ENCODE data around the gene KCNK18.
"Not testable (repeated sequence)": the region's sequence is repeated elsewhere in the genome, so short reads cannot be mapped to it uniquely, and the experiment has no call there.

KCNK18 gene

DNA sequence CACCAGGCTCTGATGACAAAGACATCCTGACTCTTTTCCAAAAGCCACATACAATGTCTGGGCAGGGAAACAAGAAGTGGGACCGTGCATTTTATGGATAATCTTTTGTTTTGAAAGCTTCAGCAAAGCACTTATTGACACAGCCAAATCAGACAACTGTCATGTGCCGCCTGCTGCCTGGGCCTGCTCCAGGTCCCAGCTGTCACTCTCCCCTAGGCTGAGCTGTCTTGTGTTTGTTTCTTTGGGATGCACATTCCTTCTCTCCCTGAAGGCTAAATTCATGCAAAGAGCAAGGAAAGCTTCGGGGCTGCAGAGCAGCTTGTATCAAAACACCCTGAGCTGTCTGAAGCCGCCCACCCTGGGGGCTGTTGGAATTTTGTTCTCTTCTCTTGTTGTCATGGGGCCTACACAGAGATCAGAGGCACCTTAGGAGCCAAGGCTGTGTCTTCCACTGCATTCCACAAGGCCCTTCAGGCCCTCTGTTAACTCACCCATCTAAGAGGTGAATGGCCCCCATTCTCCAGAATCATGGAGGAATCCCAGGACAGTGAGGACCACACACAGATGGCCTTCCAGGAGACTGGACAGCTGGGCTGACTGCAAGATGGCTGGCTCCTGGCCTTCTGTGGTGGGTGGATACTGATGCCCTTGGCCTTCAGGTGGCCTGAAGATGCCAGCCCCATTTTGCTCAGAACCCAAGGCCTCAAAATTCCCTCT is 25.8 kb downstream of the KCNK18 start:
- no peak for DNase-seq

DNA sequence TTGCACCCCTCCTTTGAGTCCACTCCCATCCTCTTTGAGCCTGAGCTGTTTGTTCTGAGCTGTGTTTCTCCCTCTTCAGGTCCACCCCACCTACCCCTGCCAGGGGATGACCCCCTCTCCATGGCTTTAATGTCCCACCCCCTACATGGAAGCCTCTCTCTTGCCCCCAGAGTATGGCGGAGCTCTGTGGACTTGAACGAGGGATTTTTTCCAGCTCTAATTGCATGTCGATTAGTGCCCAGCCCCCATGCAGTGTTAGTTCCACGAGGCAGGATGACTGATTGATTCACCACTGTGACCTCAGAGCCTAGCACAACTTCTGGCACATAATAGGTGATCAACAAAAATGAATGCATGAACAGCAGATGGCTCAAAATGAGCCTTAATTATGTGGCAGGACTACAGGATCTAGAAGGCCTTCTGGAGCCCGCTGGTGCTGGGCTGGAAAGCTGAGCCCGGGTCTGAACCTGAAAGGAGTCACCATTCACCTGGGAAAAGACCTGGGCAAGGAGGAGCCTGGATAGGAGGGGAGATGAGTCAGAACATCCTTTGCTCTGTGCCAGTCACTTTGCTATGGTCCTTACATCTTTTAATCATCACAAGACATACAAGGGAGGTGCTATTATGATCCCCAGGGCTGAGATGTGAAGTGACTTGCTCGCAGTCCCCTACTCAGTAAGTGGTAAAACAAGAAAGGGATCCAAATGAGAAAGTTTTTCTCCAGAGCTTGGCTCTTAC is 26.6 kb downstream of the KCNK18 start:
- no peak for DNase-seq

DNA sequence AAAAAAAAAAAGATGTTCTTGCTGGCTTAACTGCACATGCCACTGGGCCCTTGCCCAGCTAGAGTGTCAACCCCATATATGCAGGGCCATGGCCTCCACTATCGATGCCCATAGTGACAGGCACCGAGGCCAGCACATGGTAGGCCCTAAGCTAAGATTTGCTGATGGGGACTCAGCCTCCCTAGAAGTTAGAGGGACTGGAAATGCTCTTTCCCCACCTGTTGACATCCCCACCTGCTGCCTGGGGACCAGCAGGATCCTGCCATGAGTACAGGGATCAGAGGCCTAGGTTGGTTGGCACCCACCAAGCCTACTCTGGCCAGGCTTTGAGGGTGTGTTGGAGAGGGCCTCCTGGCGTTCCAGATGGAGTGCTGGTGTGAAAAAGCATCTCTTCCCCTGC is 27.6 kb downstream of the KCNK18 start:
- DNase-seq, result no peak

DNA sequence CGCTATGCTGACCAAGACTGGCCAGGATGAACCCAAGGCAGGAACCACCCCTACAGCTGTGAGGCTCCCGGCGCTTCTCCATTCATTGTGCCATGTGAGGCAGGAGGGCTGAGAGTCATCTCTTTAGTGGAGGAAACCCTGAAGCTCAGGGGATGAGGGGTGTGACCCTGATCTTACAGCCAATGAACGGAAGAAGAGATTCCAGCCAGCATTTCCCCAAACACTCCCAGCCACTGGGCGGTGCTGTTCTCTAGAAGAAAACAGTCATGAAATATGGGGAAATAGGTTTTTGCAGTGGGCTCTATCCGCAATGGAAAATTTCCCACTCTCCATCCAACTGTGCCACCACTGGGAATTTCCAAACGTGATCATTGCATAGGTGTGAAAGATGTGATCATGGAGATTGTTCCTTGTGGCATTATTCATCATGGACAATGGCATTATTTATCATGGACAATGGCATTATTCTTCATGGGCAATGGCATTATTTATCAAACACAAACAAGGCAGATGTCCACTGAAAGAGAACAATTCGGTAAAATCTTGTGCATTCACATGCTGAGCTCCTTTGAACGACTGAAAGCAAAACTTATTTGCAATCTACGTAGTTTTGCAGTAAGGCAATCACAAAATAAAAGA is 29.6 kb downstream of the KCNK18 start:
- no peak for DNase-seq

- no peak for DNase-seq
Observed at GRCh38 chr10:117228210-117228609, 30.9 kb downstream of the KCNK18 start.

GRCh38 chr10:117230107-117230506 is 32.8 kb downstream of the KCNK18 start:
- not testable (repeated sequence) for DNase-seq

DNA sequence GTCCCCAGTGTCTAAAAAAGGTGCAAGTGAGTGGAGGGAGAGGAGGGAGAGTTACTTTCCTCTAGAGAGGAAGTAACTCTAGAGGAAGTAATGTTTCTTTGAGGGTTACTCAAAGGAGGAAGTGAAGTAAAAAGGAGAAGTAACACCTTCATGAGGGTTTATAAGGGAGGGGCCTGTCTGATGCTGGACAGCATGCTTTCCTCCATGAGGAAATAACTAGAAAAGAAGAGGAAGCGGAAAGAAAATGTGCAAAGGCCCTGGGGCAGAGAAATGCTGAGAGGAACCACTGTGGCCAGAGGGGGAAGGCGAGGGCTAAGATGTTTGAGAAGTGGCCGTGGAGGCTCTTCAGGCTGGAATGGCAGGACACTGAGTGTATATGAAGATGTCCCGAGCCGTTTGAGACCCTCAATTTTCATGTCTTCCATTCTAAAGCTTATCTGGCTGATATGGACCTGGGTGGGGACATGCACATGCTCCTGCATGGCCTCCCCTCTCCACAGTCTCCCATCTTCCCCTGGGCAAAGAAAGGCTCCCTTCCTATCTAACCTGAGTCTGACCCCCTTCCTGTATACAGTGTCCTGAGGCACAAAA is 40.2 kb downstream of the KCNK18 start:
- DNase-seq, result no peak

DNA sequence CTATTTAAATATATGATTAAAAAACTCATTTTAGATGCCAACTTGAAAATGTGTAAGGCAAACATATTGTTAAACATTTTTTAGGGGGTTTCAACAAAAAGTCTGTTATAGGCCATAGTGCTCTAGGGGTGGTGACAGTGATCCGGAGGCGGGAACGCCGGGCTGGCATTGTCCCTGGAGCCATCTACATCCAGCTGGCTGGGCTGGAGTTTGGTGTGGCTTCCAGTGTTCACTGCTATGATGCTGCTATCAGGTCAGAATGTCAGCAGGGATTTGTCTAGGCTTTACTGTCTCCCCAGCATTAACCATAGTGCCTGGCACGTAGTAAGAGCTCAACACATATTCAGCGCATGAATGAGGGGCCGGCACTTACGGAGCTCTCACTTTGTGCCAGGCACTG is 41.8 kb downstream of the KCNK18 start:
- DNase-seq, result no peak

DNA sequence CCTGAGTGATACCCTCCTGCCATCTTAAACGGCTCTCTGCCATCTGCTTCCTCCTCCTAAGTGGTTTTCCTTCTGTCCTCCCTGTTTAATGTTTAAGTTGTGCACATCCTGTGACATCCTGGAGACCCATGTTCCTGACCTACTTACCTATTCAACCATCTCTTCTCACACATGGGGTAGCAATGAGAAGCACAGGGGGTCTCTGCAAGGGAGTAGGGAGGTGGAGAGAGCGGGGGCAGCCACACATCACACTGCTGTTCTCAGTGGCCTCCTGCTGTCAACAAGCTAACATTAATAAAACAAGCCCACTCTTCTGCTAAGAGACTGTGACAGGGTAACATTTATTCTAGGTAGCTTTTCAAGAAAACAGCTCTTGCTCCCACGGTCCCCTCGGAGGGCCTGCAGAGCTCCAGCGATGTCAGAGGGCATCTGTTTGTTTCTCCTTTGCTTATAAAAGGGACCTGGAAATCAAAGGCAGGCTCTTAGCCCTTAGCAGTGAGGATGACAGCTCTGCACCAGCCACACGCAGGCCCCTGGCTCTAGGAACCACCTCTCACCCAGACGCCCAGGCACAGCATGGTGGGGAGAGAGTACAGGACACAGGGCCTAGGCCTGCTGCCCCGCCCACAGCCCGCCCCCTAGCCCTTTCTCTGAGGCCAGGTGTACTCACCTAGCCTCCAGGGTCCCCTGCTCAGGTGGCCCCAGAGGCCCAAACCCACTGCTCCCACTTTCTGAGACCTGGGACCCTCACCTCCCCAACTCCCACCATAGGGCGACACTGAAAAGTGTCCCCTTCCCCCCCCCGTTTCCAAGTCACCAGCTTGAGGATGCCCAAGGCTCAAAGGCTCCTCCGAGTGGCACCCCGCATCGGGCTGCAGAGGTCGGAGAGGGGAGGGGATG is 42.7 kb downstream of the KCNK18 start:
- DNase-seq, result no peak

GRCh38 chr10:117240621-117241529 is 43.6 kb downstream of the KCNK18 start, which contains the start of gene SLC18A2:
Gene SLC18A2 (plus strand): TSS chr10:117241114. CDS start chr10:117241694, 580 bp downstream.
- no peak for DNase-seq

DNA sequence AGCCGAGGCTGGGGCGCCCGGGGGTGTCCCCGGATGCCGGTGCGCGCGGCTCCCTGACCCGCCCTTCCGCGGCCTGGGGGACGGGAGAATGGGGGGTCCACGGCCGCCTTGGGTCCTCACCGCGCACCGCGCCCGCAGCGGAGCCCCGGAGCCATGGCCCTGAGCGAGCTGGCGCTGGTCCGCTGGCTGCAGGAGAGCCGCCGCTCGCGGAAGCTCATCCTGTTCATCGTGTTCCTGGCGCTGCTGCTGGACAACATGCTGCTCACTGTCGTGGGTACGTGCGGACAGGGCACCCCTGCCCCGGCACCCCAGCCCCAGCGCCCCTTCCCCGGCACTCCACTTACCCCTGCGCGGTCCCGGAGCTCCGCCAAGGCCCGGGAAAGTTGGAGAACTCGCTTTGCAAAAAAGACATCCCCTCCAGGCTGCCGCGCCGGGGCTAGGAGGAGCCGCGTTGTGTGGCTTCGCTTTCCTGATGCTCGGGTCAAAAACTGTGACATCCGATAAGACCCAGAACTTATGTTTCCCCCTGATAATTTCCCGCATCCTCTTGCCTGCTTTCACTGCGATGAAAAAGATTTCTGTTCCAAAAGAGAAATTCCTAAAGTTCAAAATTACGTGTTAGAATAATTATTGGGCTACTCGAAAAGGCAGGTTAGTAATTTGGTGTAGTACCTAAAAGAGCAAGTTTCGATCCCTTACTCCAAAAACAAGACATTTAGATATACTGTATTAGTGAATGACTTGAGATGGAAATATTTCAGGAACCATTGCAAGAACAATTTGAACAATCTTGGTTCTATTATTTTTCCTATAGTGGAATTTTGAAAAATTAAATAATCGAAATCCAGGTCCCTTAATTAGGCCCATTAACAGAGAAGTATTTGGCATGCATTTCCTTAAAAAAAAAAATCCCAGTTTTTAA is 44.5 kb downstream of the KCNK18 start:
- no peak for DNase-seq

GRCh38 chr10:117242463-117242832 is 45.2 kb downstream of the KCNK18 start:
- no peak for DNase-seq

DNA sequence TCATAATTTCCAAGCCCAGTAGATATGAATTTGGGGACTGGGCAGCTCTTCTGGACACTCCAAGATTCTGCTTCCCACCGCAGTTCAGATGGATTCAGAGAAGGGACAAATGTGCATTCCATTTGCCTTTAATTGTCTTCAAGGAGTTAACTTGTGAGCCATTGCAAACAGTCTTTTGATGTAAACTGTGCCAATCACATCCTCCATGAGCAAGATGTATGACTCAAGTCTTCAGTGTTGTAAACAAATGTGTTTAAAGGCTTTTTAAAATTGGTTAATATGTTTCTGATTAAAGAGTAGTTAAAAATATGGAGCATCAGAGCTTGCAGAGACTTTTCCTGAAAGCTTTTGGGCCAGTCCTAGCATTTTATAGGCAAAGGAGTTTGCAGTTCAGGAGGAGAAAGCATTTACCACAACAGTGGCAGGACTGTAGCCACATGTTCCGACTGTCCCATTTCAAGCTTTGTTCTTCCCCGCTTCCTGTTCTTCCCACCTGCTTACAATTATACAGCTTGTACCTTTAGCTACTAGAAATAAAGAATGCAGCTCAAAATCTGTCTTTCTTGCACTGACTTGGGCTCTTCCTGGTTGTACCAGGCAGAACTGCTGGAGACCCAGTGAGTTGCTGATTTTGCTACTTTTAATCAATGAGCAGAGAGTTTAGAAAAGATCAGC is 49.8 kb downstream of the KCNK18 start:
- DNase-seq, result no peak

GRCh38 chr10:117248750-117249465 is 51.6 kb downstream of the KCNK18 start:
- DNase-seq, result no peak

DNA sequence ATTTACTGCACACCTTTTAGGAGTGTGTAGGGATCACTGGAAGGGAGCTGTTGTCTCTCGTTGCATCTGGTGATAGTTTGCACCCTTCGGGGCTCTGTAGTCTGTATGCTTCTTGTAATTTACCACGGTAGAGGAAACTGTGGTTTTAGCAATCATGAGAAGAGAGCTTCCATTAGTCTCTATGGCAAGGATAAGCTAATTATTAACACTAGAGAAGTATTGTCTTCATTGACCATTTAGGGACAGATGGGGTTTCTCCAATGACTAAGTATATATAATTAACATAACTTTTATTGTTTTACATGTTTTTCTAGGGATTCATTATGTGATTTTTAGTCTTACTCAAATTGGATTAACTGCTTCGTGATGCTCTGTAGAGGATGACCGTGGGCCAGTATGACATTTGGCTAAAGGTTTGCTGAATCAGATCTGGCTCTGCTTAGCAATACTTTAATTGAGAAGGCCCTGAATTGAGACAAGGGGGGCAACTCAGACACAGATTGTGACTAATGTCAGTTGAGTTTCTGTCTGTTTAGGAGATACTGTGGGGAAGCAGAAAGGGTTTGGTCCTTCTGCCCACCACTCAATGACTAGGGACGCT is 52.3 kb downstream of the KCNK18 start:
- DNase-seq, result no peak

DNA sequence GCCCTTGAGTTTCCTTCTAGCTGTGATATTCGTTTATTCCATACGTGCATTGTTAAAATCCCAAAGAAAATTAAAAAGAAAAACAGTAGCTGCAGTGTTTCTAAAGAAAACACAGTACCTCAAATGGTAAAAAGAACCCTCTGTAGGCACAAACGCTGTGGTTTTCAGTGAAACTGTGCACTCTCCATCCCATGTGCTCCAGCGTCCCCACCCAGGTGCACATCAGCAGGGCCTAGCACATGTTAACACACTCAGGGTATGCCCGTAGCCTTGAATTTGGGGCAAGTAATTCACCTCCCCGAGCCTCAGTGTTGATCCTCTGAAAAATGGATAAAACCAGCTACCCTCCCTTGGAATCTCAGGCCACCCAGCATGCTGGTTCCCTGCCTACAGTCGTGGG is 53.1 kb downstream of the KCNK18 start:
- no peak for DNase-seq

DNA sequence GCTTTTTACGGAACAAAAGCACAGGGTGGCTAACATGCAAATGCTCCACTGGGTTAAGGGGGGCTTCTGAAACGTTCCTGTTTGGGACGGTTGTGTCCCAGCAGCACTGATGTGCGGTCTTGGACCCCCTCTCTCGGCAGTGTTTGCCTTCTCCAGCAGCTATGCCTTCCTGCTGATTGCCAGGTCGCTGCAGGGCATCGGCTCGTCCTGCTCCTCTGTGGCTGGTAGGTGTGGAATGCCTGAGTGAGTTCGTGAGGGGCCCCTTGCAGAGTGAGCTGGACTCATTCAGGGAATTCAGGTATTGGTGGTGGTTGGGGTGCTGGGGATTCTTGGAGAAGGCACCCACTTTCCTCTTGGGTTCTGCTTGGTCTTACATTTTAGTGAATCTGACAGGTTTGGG is 56.6 kb downstream of the KCNK18 start:
- no peak for DNase-seq

DNA sequence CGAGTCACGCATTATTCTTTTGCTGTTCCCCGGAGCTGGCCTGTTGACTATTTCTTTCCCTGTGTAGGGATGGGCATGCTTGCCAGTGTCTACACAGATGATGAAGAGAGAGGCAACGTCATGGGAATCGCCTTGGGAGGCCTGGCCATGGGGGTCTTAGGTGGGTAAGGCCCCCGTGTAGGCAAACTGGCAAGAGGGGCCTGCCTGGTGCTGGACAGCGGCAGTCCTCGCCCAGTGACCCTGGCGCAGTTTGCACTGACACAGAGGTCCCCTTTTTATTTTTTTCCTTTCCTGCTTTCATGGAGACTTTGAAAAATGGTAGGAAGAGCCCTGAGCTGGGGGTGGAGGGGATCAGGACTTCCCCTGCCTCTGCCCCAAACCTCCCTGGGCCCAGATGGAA is 57.0 kb downstream of the KCNK18 start:
- no peak for DNase-seq
